ENCODE data around the gene RGS4. TPM values are rescaled to one million over a fixed set of nuclear protein-coding genes. Genes with fewer than 3 reads are reported as not detected.

The RGS4 gene
- polyA plus RNA-seq, 3 donors = not detected

GRCh38 chr1:163074004-163074403 is 4.8 kb downstream of the RGS4 start:
- Histone ChIP-seq H3K27me3 (ENCODE audit: control insufficient read depth in 2 of 2, insufficient read depth in 2 of 2, low read length in 2 of 2) (peaks cover 11 to 13% of the 10 kb centered on the region in 2 donors), H3K4me2 (replicated peaks; ENCODE audit: extremely low read depth, low read length, poor library complexity, severe bottlenecking) (no peak overlapping the region), H3K27ac (ENCODE audit: low read depth in 1 of 2, low read length in 2 of 2) (no peak overlapping the region), H3K79me2 (ENCODE audit: insufficient read depth, low read length) (no peaks in the 10 kb centered on the region), H2AFZ (ENCODE audit: insufficient read depth, low read depth, low read length, poor library complexity, severe bottlenecking) (no peak overlapping the region), H3K9ac (ENCODE audit: insufficient read depth, low read length, poor library complexity, severe bottlenecking) (no peak overlapping the region), H3K4me3 (replicated peaks in 1 of 3; ENCODE audit: low read depth in 2 of 3, low read length in 3 of 3) (no peak overlapping the region), H4K20me1 (ENCODE audit: insufficient read depth, low read length) (no peaks in the 10 kb centered on the region), H3K4me1 (ENCODE audit: control insufficient read depth in 1 of 2, insufficient read depth in 2 of 2, low read length in 2 of 2) (no peaks in the 10 kb centered on the region), H3K36me3 (replicated peaks in 1 of 2; ENCODE audit: control insufficient read depth in 1 of 2, insufficient read depth in 2 of 2, low read length in 2 of 2) (no peaks in the 10 kb centered on the region), H3K9me3 (replicated peaks in 1 of 2; ENCODE audit: control insufficient read depth in 1 of 2, insufficient read depth in 1 of 2, low read length in 2 of 2) (no peaks in the 10 kb centered on the region)
- Mint-ChIP-seq H3K27me3 (ENCODE audit: low read depth in 3 of 3) (peaks cover 11 to 19% (median 19%) of the 10 kb centered on the region in 3 donors), H3K4me3 (no peak overlapping the region), H3K4me1 (no peaks in the 10 kb centered on the region), H3K36me3 (no peaks in the 10 kb centered on the region), H3K9me3 (peaks cover 0 to 2% (median 0%) of the 10 kb centered on the region in 7 donors), H3K27ac (no peak overlapping the region)
- intact Hi-C loops (cut with micrococcal nuclease) = no loop called here
- 100% methylated on average over 1 of the region's 1 CpG for whole genome bisulfite sequencing (ENCODE audit: insufficient coverage)
- TF ChIP-seq, protein P1, sequence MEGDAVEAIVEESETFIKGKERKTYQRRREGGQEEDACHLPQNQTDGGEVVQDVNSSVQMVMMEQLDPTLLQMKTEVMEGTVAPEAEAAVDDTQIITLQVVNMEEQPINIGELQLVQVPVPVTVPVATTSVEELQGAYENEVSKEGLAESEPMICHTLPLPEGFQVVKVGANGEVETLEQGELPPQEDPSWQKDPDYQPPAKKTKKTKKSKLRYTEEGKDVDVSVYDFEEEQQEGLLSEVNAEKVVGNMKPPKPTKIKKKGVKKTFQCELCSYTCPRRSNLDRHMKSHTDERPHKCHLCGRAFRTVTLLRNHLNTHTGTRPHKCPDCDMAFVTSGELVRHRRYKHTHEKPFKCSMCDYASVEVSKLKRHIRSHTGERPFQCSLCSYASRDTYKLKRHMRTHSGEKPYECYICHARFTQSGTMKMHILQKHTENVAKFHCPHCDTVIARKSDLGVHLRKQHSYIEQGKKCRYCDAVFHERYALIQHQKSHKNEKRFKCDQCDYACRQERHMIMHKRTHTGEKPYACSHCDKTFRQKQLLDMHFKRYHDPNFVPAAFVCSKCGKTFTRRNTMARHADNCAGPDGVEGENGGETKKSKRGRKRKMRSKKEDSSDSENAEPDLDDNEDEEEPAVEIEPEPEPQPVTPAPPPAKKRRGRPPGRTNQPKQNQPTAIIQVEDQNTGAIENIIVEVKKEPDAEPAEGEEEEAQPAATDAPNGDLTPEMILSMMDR (IDR thresholded peaks at IDR 0.05) = no peak
- DNase-seq = no peak

- TF ChIP-seq, protein P1 (IDR thresholded peaks at IDR 0.05) = no peak
- no peak overlapping the region for H3K27ac ChIP-seq (ENCODE audit: low read depth in 1 of 2, low read length in 2 of 2)
- H3K79me2 ChIP-seq (ENCODE audit: insufficient read depth, low read length) = no peaks in the 10 kb centered on the region
- DNase-seq = no peak
- H3K4me2 ChIP-seq (replicated peaks; ENCODE audit: extremely low read depth, low read length, poor library complexity, severe bottlenecking) = no peak overlapping the region
- no peaks in the 10 kb centered on the region for H3K4me1 Mint-ChIP-seq
- H3K4me3 Mint-ChIP-seq = no peak overlapping the region
- H3K4me3 ChIP-seq (replicated peaks in 1 of 3; ENCODE audit: low read depth in 2 of 3, low read length in 3 of 3) = no peak overlapping the region
- no peak overlapping the region for H3K27ac Mint-ChIP-seq
- H3K9ac ChIP-seq (ENCODE audit: insufficient read depth, low read length, poor library complexity, severe bottlenecking) = no peak overlapping the region
- H3K36me3 Mint-ChIP-seq = no peaks in the 10 kb centered on the region
- WGBS (ENCODE audit: insufficient coverage) = no CpG with 5 or more reads among the region's 2 CpGs
- peaks cover 3 to 5% of the 10 kb centered on the region in 2 donors for H3K27me3 ChIP-seq (ENCODE audit: control insufficient read depth in 2 of 2, insufficient read depth in 2 of 2, low read length in 2 of 2)
- H4K20me1 ChIP-seq (ENCODE audit: insufficient read depth, low read length) = no peaks in the 10 kb centered on the region
- peaks cover 5 to 11% (median 11%) of the 10 kb centered on the region in 3 donors for H3K27me3 Mint-ChIP-seq (ENCODE audit: low read depth in 3 of 3)
- peaks cover 0 to 2% (median 0%) of the 10 kb centered on the region in 7 donors for H3K9me3 Mint-ChIP-seq
- no peak overlapping the region for H2AFZ ChIP-seq (ENCODE audit: insufficient read depth, low read depth, low read length, poor library complexity, severe bottlenecking)
- no peaks in the 10 kb centered on the region for H3K9me3 ChIP-seq (replicated peaks in 1 of 2; ENCODE audit: control insufficient read depth in 1 of 2, insufficient read depth in 1 of 2, low read length in 2 of 2)
- H3K4me1 ChIP-seq (ENCODE audit: control insufficient read depth in 1 of 2, insufficient read depth in 2 of 2, low read length in 2 of 2) = no peaks in the 10 kb centered on the region
- no peaks in the 10 kb centered on the region for H3K36me3 ChIP-seq (replicated peaks in 1 of 2; ENCODE audit: control insufficient read depth in 1 of 2, insufficient read depth in 2 of 2, low read length in 2 of 2)
- intact Hi-C loops (cut with micrococcal nuclease) = no loop called here
Measured at GRCh38 chr1:163074716-163075284, 5.6 kb downstream of the RGS4 start.

All from CD14-positive monocyte (primary cell).